GM23338 (cell line): ENCODE results near the gene COL18A1. TPM values are rescaled to one million over a fixed set of nuclear protein-coding genes. Genes with fewer than 3 reads are reported as not detected.

Source experiments
- ATAC-seq: fragments of 200-7000 bp; cut with Tn5 transposase; 3 replicates; pipeline ENCODE4 v1.9.1; 2020
- DNase-seq: peaks from one replicate; pipeline ENCODE4 v3.0.0-alpha.2; 2015; ENCODE audit warnings: low spot score
- H2AFZ ChIP-seq: fragments of 200-600 bp; sonication (generic); 2 replicates; pipeline ENCODE4 v1.8.0; 2016; ENCODE audit warnings: antibody characterized with exemption, mild to moderate bottlenecking, moderate library complexity
- H3F3A ChIP-seq: fragments of 200-600 bp; sonication (generic); replicated peaks from 2 replicates; pipeline ENCODE4 v1.8.0; 2017; ENCODE audit warnings: antibody characterized with exemption, mixed run types, low read depth
- H3K27ac ChIP-seq: fragments of 200-600 bp; sonication (generic); 2 replicates; pipeline ENCODE4 v1.6.1; 2016; ENCODE audit warnings: low read depth
- H3K27me3 ChIP-seq: fragments of 200-600 bp; sonication (generic); 2 replicates; pipeline ENCODE4 v1.8.0; 2016; ENCODE audit warnings: mild to moderate bottlenecking, mixed run types, moderate library complexity; ENCODE audit not compliant: insufficient read depth
- H3K36me3 ChIP-seq: fragments of 200-600 bp; sonication (generic); 2 replicates; pipeline ENCODE4 v1.8.0; 2016; ENCODE audit warnings: mild to moderate bottlenecking; ENCODE audit not compliant: insufficient read depth
- H3K4me1 ChIP-seq: fragments of 200-600 bp; sonication (generic); 2 replicates; pipeline ENCODE4 v1.8.0; 2016; ENCODE audit warnings: mild to moderate bottlenecking, moderate library complexity; ENCODE audit not compliant: insufficient read depth
- H3K4me2 ChIP-seq: fragments of 200-600 bp; sonication (generic); 2 replicates; pipeline ENCODE4 v1.7.1; 2017; ENCODE audit warnings: mixed run types
- H3K4me3 ChIP-seq: fragments of 200-600 bp; sonication (generic); 2 replicates; pipeline ENCODE4 v1.6.1; 2016; ENCODE audit warnings: mixed run types
- H3K79me2 ChIP-seq: fragments of 200-600 bp; sonication (generic); replicated peaks from 2 replicates; pipeline ENCODE4 v1.8.0; 2017; ENCODE audit warnings: mild to moderate bottlenecking; ENCODE audit not compliant: insufficient read depth
- H3K9me2 ChIP-seq: fragments of 200-600 bp; sonication (generic); 2 replicates; pipeline ENCODE4 v1.8.0; 2017; ENCODE audit not compliant: insufficient read depth
- H4K20me1 ChIP-seq: fragments of 200-600 bp; sonication (generic); replicated peaks from 2 replicates; pipeline ENCODE4 v1.8.0; 2017; ENCODE audit warnings: mild to moderate bottlenecking; ENCODE audit not compliant: insufficient read depth
- H3K27ac Mint-ChIP-seq: 2 replicates; pipeline ENCODE4 v1.8.0; 2020; ENCODE audit warnings: inconsistent platforms, mild to moderate bottlenecking, moderate library complexity, mixed read lengths
- H3K27me3 Mint-ChIP-seq: 3 replicates; pipeline ENCODE4 v1.8.0; 2022; ENCODE audit warnings: low read depth, mild to moderate bottlenecking, moderate library complexity, mixed read lengths, inconsistent platforms; ENCODE audit not compliant: insufficient read depth, poor library complexity
- H3K36me3 Mint-ChIP-seq: 3 replicates; pipeline ENCODE4 v1.8.0; 2021; ENCODE audit warnings: low read depth, mild to moderate bottlenecking, inconsistent platforms, moderate library complexity, mixed read lengths
- H3K4me1 Mint-ChIP-seq: 3 replicates; pipeline ENCODE4 v1.8.0; 2020; ENCODE audit warnings: mild to moderate bottlenecking, inconsistent platforms, mixed read lengths
- H3K4me3 Mint-ChIP-seq: 3 replicates; pipeline ENCODE4 v1.8.0; 2021; ENCODE audit warnings: moderate library complexity, mild to moderate bottlenecking, inconsistent platforms, mixed read lengths
- H3K9me3 Mint-ChIP-seq: 3 replicates; pipeline ENCODE4 v1.8.0; 2020; ENCODE audit warnings: moderate library complexity, mild to moderate bottlenecking, inconsistent platforms, mixed read lengths
- EZH2phosphoT487 ChIP-seq: fragments of 200-600 bp; sonication (generic); IDR thresholded peaks from one replicate; pipeline ENCODE4 v1.8.1; 2018; ENCODE audit warnings: antibody characterized with exemption; ENCODE audit not compliant: unreplicated experiment
- JUNB ChIP-seq: IDR thresholded peaks from one replicate; pipeline ENCODE4 v1.6.1; 2016; ENCODE audit warnings: antibody characterized with exemption; ENCODE audit not compliant: unreplicated experiment
- NANOG ChIP-seq: IDR thresholded peaks from 2 replicates; pipeline ENCODE4 v1.6.1; 2016; ENCODE audit warnings: antibody characterized with exemption, borderline replicate concordance
- POLR2AphosphoS5 ChIP-seq: IDR thresholded peaks from 2 replicates; pipeline ENCODE4 v1.6.1; 2016; ENCODE audit warnings: antibody characterized with exemption, low read depth
- STAT1 ChIP-seq: IDR thresholded peaks from one replicate; pipeline ENCODE4 v1.6.1; 2016; ENCODE audit warnings: antibody characterized with exemption; ENCODE audit not compliant: unreplicated experiment
- ZNF114 ChIP-seq: fragments of 250-450 bp; sonication (Bioruptor Pico); IDR thresholded peaks from 2 replicates; pipeline ENCODE4 v1.5.0; 2020; ENCODE audit warnings: mild to moderate bottlenecking, moderate library complexity
- ZNF331 ChIP-seq: fragments of 250-450 bp; sonication (Bioruptor Pico); IDR thresholded peaks from 2 replicates; pipeline ENCODE4 v1.5.0; 2020; ENCODE audit warnings: low read depth, mild to moderate bottlenecking, moderate library complexity
- polyA plus RNA-seq: library from polyadenylated mRNA; unstranded; fragments of >200 nt; fragmentation: Nextera tagmentation; extraction: Ambion mirVana; gene quantifications from 2 replicates; pipeline ENCODE4 v1.2.1, GENCODE V29; 2016
- total RNA-seq: library from RNA; depleted of rRNA; stranded (reverse); fragments of >200 nt; shearing (Covaris generic); gene quantifications from 2 replicates; pipeline ENCODE4 v1.2.3, GENCODE V29; 2014
- TF ChIP-seq, protein P1 (sequence below), 2 experiments: fragments of 200-600 bp in 1 of 2; sonication (generic) in 1 of 2; conservative IDR thresholded peaks; 2 replicates each; pipeline versions ENCODE4 v1.5.1 to v1.6.1; 2016 to 2017; ENCODE audit warnings: antibody characterized with exemption in 2 of 2, low read depth in 2 of 2, mild to moderate bottlenecking in 2 of 2, moderate library complexity in 1 of 2
- TF ChIP-seq, protein P2 (sequence below): fragments of 250-450 bp; sonication (Bioruptor Pico); IDR thresholded peaks from 2 replicates; pipeline ENCODE4 v1.5.0; 2020; ENCODE audit warnings: mild to moderate bottlenecking, moderate library complexity
- TF ChIP-seq, protein P3 (sequence below): IDR thresholded peaks from 2 replicates; pipeline ENCODE4 v1.6.1; 2016; ENCODE audit warnings: antibody characterized with exemption

COL18A1 gene
- total and polyA plus RNA-seq, 2 experiments from 2014 or later, result 38.4 to 430 TPM

DNA sequence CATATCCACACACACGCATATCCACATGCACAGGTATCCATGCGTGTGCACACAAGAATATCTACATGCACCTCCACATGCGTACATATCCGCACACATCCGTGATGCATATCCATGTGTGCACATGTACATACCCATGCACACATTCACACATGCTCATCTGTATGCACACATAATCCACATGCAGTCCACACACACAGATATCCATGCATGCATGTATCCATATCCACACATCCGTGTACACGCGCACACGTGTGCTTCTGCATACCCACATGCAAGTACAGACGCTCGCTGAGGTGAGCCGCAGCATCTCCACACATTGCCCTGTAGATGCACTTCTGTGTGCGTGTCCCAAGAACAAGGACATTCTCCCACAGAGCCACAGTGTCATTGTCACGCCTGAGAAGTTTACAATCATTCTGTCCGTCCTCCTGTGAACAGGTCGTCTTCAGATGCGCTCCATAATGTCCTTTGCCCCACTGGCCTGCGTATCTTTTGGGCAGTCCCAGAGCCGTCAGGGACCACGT lies 43.4 kb downstream of the COL18A1 start:
- no peak for TF ChIP-seq EZH2phosphoT487
- ATAC-seq, result no peak
- H2AFZ ChIP-seq, result no peak overlapping the region
- no peak overlapping the region for H3K27ac ChIP-seq
- no peak overlapping the region for H3K4me2 ChIP-seq
- peaks cover 3% of the 10 kb centered on the region for H3K9me3 Mint-ChIP-seq
- H3K4me3 Mint-ChIP-seq, result no peak overlapping the region
- no peaks in the 10 kb centered on the region for H3K27me3 ChIP-seq
- H3K4me1 Mint-ChIP-seq, result peaks cover 4% of the 10 kb centered on the region; the same call in 2 of the 3 replicates
- H3K79me2 ChIP-seq, result peaks cover 84% of the 10 kb centered on the region
- no peak overlapping the region for H3K4me3 ChIP-seq
- DNase-seq, result no peak
- peaks cover 13% of the 10 kb centered on the region for H3K27me3 Mint-ChIP-seq
- H3K27ac Mint-ChIP-seq, result no peak overlapping the region; the same call in 1 of the 2 replicates
- H3K9me2 ChIP-seq, result peaks cover 7% of the 10 kb centered on the region; the same call in 1 of the 2 replicates
- peaks cover 36% of the 10 kb centered on the region for H4K20me1 ChIP-seq
- H3K4me1 ChIP-seq, result no peaks in the 10 kb centered on the region
- 0 out of 2 replicates have a peak, but pooled peaks cover 4% of the 10 kb centered on the region for H3K36me3 ChIP-seq
- peaks cover 16% of the 10 kb centered on the region for H3F3A ChIP-seq
- H3K36me3 Mint-ChIP-seq, result peaks cover 58% of the 10 kb centered on the region

DNA sequence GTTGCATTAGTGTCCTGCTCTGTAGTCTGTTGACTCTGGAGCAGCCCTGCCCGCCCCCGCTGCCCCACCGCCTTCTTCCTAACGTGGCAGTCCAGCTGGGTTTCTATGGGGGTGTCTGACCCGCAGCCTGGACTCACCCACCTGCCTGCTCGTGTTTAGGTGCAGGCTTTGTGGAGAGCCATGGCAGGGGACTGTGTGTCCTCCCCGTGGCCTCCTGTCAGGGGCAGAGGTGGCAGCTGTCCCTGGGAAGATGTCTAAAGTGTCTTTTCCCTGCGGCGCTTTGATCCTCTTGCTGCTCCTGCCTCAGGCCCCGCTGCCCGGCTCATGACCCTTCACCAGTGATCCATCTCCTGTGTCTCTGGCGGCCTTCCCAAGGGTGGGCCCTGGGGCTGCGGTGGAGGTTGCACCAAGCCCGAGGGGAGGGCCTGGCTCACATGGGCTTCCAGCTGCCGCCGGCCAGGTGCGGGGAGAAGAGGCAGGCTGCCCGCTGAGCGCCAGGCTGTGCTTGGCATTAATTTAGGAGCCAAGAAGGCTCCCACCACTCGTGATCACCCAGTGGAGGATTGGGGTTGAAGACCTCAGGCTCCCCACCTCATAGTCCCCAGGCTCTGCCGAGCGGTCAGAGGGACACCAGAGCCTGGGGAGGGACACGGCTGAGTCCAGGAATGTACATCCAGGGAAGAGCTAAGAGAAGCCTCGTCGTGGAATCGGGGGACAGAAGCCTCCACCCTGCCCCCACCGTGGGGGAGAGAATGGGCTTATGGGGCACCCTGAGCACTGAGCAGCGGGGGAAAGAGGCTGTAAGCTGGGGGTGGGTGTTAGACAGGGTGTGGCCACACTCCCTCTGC lies 44.1 kb downstream of the COL18A1 start:
- no peaks in the 10 kb centered on the region for H3K4me1 ChIP-seq
- peaks cover 7% of the 10 kb centered on the region; the same call in 1 of the 2 replicates for H3K9me2 ChIP-seq
- no peak overlapping the region for H3K4me3 ChIP-seq
- DNase-seq (no peak), ATAC-seq (no peak)
- H4K20me1 ChIP-seq, result peaks cover 43% of the 10 kb centered on the region
- H3K4me1 Mint-ChIP-seq, result peaks cover 4% of the 10 kb centered on the region; the same call in 2 of the 3 replicates
- no peak overlapping the region for H2AFZ ChIP-seq
- H3K36me3 Mint-ChIP-seq, result peaks cover 52% of the 10 kb centered on the region
- H3F3A ChIP-seq, result peaks cover 16% of the 10 kb centered on the region
- peak overlapping the region; percentile 52; the same call in 1 of the 2 replicates for H3K27ac Mint-ChIP-seq
- peaks cover 84% of the 10 kb centered on the region for H3K79me2 ChIP-seq
- peaks cover 3% of the 10 kb centered on the region for H3K9me3 Mint-ChIP-seq
- H3K36me3 ChIP-seq, result 0 out of 2 replicates have a peak, but pooled peaks cover 4% of the 10 kb centered on the region
- H3K27me3 Mint-ChIP-seq, result peaks cover 13% of the 10 kb centered on the region
- no peak overlapping the region for H3K4me2 ChIP-seq
- H3K4me3 Mint-ChIP-seq, result no peak overlapping the region
- H3K27me3 ChIP-seq, result no peaks in the 10 kb centered on the region
- no peak overlapping the region for H3K27ac ChIP-seq
- no peak for TF ChIP-seq ZNF114 (CRISPR knock-in tag)
- no peak for TF ChIP-seq POLR2AphosphoS5
- TF ChIP-seq STAT1, result no peak
- TF ChIP-seq ZNF331, result no peak
- TF ChIP-seq, protein P1, sequence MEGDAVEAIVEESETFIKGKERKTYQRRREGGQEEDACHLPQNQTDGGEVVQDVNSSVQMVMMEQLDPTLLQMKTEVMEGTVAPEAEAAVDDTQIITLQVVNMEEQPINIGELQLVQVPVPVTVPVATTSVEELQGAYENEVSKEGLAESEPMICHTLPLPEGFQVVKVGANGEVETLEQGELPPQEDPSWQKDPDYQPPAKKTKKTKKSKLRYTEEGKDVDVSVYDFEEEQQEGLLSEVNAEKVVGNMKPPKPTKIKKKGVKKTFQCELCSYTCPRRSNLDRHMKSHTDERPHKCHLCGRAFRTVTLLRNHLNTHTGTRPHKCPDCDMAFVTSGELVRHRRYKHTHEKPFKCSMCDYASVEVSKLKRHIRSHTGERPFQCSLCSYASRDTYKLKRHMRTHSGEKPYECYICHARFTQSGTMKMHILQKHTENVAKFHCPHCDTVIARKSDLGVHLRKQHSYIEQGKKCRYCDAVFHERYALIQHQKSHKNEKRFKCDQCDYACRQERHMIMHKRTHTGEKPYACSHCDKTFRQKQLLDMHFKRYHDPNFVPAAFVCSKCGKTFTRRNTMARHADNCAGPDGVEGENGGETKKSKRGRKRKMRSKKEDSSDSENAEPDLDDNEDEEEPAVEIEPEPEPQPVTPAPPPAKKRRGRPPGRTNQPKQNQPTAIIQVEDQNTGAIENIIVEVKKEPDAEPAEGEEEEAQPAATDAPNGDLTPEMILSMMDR (conservative IDR thresholded peaks at IDR 0.05; ENCODE audit: low read depth in 2 of 2), result no peak
- no peak for TF ChIP-seq NANOG
- TF ChIP-seq EZH2phosphoT487, result no peak
- TF ChIP-seq, protein P2, sequence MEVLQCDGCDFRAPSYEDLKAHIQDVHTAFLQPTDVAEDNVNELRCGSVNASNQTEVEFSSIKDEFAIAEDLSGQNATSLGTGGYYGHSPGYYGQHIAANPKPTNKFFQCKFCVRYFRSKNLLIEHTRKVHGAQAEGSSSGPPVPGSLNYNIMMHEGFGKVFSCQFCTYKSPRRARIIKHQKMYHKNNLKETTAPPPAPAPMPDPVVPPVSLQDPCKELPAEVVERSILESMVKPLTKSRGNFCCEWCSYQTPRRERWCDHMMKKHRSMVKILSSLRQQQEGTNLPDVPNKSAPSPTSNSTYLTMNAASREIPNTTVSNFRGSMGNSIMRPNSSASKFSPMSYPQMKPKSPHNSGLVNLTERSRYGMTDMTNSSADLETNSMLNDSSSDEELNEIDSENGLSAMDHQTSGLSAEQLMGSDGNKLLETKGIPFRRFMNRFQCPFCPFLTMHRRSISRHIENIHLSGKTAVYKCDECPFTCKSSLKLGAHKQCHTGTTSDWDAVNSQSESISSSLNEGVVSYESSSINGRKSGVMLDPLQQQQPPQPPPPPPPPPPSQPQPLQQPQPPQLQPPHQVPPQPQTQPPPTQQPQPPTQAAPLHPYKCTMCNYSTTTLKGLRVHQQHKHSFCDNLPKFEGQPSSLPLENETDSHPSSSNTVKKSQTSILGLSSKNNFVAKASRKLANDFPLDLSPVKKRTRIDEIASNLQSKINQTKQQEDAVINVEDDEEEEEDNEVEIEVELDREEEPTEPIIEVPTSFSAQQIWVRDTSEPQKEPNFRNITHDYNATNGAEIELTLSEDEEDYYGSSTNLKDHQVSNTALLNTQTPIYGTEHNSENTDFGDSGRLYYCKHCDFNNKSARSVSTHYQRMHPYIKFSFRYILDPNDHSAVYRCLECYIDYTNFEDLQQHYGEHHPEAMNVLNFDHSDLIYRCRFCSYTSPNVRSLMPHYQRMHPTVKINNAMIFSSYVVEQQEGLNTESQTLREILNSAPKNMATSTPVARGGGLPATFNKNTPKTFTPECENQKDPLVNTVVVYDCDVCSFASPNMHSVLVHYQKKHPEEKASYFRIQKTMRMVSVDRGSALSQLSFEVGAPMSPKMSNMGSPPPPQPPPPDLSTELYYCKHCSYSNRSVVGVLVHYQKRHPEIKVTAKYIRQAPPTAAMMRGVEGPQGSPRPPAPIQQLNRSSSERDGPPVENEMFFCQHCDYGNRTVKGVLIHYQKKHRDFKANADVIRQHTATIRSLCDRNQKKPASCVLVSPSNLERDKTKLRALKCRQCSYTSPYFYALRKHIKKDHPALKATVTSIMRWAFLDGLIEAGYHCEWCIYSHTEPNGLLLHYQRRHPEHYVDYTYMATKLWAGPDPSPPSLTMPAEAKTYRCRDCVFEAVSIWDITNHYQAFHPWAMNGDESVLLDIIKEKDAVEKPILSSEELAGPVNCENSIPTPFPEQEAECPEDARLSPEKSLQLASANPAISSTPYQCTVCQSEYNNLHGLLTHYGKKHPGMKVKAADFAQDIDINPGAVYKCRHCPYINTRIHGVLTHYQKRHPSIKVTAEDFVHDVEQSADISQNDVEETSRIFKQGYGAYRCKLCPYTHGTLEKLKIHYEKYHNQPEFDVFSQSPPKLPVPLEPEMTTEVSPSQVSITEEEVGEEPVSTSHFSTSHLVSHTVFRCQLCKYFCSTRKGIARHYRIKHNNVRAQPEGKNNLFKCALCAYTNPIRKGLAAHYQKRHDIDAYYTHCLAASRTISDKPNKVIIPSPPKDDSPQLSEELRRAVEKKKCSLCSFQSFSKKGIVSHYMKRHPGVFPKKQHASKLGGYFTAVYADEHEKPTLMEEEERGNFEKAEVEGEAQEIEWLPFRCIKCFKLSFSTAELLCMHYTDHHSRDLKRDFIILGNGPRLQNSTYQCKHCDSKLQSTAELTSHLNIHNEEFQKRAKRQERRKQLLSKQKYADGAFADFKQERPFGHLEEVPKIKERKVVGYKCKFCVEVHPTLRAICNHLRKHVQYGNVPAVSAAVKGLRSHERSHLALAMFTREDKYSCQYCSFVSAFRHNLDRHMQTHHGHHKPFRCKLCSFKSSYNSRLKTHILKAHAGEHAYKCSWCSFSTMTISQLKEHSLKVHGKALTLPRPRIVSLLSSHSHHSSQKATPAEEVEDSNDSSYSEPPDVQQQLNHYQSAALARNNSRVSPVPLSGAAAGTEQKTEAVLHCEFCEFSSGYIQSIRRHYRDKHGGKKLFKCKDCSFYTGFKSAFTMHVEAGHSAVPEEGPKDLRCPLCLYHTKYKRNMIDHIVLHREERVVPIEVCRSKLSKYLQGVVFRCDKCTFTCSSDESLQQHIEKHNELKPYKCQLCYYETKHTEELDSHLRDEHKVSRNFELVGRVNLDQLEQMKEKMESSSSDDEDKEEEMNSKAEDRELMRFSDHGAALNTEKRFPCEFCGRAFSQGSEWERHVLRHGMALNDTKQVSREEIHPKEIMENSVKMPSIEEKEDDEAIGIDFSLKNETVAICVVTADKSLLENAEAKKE (CRISPR knock-in tag), result no peak
- TF ChIP-seq, protein P3, sequence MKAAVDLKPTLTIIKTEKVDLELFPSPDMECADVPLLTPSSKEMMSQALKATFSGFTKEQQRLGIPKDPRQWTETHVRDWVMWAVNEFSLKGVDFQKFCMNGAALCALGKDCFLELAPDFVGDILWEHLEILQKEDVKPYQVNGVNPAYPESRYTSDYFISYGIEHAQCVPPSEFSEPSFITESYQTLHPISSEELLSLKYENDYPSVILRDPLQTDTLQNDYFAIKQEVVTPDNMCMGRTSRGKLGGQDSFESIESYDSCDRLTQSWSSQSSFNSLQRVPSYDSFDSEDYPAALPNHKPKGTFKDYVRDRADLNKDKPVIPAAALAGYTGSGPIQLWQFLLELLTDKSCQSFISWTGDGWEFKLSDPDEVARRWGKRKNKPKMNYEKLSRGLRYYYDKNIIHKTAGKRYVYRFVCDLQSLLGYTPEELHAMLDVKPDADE, result no peak
- no peak for TF ChIP-seq JUNB
